Activated T-cell treated with anti-CD3 and anti-CD28 coated beads for 48 hours (primary cell): ENCODE measurements around the gene UBE2L6.

Experiments
- DNase-seq: peaks from one replicate; pipeline ENCODE4 v3.0.0-alpha.2; 2020; ENCODE audit warnings: low read depth

UBE2L6 gene

DNA sequence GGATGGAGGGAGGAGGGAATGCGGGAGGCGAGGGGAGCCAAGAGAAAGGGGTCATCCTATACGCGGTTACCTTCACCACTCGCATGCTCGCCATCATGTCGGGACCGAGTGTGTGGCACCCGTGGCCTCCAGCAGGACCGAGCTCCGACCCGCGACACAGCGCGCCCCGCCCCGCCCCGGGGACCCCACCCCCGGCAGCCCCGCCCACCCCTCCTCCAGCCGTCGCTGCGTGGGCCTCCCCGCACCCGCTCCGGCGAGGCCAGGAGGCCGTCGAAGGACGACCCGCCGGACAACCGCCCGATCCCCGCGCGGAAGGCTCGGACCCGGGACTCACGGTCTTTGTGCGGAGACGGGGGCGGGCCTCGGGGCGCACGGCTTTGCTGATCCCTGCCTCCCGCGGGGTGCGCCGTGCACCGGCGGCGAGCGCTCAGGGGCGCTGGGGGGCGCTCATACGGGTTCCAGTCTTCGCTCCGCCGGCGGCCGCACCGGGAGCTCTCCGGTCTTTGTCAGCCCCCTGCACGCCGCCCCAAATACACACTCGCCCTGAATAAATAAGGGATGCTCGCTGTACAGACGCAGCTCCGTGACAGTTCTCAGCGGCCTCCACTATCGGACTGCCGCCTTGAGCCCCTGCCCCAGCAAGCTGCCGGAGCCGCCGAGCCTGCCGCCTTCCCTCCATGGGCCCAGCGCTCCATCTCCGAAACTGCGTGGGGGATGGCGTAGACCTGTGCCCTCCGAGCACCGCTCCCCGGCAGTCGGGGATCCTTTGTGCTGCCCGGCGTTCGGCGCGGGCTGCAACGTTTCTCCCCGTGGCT is at the start of gene UBE2L6:
Gene UBE2L6 (minus strand): TSS at position 158 of the 815 bp plus-strand sequence. CDS start 61 bp downstream, at position 97.
- DNase-seq, result peak; percentile 86

DNA sequence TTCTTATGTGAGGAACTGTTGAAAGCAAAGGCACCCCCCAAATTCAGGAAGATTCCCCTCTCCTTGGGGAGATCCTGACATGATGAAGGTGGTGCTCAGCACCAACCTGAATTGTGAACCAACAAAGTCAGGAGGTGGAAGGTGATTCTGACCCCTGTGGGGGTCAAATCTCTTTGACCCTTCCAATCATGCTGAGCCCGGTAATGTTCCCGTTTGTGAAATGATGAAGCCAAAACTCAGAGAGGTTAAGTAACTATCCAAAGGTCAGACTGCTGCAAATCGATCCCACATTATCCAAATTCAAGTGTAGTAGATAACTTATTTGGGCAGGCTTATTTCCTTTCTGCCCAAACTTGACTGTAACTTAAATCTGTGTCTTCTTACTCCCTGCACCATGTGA is 49.1 kb upstream of the UBE2L6 start:
- DNase-seq, result no peak

DNA sequence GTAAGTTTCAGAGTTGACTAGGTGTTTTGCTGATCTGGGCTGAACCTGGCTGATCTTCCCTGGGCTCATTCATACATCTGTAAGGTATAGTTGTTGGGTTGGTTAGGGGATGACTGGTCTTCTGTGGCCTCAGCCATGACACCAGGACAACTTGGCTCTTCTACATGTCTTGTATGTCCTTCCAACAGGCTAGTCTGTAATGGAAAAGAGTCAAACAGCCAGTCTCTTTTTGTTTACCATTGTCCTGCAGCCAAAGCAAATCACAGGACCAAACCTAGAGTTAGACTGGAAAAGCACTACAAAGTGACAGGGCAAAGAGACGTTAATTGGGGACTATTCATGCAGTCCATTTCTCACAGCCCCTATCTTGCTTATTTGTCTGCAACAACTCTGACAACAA is 47.8 kb upstream of the UBE2L6 start:
- no peak for DNase-seq

DNA sequence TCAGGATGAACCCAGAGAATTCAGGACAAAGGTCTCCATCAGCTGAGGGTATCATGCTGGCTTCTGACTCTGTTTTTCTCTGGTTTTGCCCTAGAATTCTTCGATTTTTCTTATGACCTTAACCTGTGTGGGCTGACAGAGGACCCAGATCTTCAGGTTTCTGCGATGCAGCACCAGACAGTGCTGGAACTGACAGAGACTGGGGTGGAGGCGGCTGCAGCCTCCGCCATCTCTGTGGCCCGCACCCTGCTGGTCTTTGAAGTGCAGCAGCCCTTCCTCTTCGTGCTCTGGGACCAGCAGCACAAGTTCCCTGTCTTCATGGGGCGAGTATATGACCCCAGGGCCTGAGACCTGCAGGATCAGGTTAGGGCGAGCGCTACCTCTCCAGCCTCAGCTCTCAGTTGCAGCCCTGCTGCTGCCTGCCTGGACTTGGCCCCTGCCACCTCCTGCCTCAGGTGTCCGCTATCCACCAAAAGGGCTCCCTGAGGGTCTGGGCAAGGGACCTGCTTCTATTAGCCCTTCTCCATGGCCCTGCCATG is 46.8 kb upstream of the UBE2L6 start:
- DNase-seq, result no peak

DNA sequence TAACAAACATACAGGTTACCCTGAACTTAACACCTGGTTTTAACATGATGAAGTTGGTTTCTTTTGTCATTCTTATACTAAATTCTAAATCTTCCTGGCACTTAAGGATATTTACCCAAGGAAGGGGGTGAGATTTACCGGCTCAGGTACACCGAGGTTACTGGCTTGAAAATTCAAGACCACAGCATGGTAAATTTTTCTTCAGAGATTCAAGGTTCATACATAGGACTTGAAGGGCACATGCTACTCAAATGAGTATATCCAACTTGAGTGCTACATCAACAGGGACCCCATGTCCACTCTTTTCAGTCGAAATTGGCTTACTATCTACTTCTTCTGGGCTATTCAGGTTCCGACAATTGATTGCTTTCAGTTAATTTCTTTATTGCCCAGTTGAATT is 42.7 kb upstream of the UBE2L6 start:
- no peak for DNase-seq

DNA sequence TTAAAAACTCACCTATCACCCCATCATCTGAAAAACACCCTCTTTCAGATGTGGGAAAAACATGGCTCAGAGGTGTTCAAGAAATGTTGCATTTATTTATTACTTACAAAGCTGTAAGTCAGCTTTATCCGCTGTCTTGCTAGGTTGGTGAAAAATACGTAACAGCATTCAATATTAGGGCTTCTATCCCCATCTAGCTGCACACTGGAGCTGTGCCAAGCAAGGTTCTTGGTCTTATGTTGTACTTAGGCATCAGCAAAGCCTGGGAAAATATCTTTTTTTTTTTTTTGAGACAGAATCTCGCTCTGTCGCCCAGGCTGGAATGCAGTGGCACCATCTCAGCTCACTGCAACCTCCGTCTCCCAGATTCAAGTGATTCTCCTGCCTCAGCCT is 37.6 kb upstream of the UBE2L6 start:
- DNase-seq, result no peak

DNA sequence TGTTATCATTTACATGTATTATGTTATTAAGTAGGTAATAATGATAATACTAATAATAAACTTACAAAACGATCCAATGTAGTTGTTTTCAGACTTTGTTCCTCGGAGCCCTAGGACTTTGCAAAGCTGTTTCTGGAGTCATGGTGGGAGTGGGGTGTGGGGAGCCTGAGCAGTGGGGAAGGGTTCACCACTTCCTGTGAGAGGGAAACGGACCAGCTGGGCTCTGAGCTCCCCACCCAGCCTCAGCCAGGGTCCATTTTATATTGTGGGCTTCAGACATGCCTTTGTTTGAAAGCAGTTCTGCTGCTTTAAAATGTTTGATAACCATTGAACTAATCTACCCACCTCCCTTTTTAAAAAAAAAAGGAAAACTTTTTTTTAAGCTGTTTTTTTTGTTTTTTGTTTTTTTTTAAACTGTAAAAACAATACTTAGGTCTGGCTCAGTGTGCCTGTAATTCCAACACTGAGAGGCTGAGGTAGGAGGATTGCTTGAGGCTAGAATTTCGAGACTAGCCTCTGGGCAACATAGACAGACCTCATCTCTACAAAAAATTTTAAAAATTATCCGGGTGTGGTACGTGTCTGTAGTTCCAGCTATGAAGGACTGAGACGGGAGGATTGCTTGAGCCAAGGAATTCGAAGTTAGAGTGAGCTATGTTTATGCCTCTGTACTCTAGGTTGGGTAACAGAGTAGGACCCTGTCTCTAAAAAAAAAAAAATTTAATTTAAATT is 37.0 kb upstream of the UBE2L6 start:
- DNase-seq, result no peak

DNA sequence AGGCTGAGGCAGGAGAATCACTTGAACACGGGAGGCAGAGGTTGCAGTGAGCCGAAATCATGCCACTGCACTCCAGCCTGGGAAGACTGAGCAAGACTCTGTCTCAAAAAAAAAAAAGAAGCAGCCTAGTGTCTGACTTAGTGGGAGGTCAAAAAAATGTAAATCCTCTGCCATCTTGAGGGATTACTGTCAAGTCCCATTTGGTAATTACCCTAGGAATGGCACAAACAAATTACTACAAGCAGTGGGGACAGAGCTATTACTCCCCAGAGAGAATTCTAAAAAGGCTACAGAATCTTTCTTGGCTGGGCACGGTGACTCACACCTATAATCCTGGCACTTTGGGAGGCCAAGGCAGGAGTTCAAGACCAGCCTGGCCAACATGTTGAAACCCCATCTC is 33.8 kb upstream of the UBE2L6 start:
- DNase-seq, result no peak

DNA sequence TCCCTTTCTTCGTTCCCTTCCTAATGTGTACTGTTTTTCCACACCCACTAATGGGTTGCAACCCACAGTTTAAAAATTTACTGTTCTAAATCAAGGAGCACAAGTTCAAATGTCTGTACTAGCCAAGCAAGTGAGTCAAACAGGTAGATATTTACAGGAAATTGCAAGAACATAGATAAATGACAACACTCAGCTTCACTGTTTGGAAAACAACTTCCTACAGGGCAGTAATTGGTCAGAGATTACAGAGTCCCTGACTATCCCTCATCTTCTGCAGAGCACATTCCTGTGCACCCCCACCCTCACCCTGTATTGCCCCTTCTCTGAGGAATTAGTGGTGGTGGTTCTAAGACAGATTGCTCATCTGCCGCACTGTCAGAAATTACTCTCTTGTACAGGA is 31.9 kb upstream of the UBE2L6 start:
- no peak for DNase-seq

DNA sequence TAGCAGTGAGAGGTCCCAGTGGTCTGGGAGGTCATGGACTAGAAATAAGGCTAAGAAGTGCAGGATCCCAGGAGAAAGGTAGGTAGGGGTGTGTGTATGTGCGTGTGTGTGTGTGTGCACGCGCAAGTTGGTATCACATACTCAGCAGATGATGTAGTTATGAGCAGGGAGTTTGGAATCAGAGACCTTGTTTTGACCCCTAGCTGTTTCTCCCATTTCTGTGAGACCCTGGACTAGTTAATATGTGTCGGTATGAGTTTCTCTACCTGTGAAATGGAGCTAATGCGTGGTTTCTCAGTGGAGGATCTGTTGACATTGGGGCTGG is 31.3 kb upstream of the UBE2L6 start:
- no peak for DNase-seq

DNA sequence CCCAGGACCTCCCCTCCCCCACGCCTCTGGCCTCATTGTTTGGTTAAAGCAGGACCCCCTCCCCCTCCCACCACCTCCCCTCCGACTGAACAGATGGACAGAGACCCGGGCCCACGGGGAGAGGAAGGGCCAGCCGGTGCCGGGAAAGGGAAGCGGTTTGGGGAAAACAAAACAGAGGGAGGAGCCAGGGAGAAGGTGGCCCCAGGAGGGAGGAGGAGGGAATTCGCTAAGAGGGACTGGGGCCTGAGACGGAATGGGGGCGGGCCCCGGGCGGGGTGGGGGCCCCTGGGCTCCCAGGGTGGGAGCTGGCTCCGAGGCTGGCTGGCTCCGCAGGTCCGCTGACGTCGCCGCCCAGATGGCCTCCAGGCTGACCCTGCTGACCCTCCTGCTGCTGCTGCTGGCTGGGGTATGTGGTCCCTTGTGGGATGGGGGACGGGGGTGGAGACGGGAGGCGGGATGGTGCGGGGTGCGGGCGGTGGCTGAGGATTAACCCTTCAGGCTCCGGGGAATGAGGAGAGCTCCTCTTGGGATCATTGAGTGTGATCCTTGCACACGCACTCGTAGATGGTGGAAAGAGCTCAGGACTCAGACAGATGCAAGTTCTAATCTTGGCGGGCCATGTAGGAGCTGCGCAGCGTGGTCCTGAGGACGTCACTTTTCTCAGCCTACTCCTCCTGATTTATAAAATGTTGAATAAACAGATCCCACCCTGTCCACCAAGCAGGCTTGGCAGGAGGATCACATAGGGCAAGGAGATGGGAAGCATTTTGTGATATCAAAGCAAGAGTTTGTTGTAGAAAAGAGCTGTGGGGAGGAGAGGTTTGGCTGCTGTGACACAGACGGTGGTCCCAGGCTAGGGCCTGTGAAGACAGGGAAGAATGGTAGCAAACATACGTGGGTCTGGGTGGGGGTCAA is 30.7 kb upstream of the UBE2L6 start:
- no peak for DNase-seq

DNA sequence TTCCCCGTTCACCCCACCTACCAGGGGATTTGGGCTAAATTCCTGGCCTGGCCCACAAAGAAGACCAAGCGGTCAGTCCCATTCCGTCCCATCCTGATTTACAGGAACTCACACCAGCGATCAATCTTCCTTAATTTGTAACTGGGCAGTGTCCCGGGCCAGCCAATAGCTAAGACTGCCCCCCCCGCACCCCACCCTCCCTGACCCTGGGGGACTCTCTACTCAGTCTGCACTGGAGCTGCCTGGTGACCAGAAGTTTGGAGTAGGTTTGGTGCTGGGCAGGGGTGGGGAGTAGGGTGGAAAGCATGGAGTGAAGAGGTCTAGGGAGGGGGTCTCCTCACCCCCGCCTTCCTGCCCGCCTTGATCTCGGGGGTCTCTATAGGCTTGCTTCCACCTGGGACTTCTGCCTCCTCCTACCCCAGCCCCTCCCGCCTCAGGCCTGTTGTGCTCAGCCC is 30.0 kb upstream of the UBE2L6 start, which contains the start of gene SERPING1:
Gene SERPING1 (plus strand): TSS at position 225 of the 455 bp plus-strand sequence. CDS start 586 bp downstream, outside the sequence.
- no peak for DNase-seq

DNA sequence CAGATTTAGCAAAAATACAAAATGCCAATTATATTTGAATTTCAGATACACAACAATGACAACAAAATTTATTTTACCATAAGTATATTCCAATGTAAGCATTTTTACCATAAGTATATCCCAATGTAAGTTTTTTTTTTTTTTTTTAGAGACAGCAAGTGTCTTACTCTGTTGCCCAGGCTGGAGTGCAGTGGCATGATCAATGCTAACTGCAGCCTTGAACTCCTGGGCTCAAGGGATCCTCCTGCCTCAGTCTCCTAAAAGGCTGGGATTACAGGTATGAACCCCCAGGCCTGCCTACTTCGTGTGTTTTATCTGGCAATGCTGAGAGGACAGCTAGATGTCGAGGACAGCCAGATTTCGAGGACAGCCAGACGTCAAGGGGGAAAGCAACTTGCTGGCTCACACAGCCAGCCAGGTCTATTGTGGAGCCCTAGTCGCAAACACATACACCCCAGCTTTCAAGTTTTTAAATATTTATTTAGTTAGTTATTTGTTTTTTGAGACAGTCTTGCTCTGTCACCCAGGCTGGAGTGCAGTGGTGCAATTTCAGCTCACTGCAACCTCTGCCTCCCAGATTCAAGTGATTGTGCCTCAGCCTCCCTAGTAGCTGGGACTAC is 28.9 kb upstream of the UBE2L6 start:
- no peak for DNase-seq

DNA sequence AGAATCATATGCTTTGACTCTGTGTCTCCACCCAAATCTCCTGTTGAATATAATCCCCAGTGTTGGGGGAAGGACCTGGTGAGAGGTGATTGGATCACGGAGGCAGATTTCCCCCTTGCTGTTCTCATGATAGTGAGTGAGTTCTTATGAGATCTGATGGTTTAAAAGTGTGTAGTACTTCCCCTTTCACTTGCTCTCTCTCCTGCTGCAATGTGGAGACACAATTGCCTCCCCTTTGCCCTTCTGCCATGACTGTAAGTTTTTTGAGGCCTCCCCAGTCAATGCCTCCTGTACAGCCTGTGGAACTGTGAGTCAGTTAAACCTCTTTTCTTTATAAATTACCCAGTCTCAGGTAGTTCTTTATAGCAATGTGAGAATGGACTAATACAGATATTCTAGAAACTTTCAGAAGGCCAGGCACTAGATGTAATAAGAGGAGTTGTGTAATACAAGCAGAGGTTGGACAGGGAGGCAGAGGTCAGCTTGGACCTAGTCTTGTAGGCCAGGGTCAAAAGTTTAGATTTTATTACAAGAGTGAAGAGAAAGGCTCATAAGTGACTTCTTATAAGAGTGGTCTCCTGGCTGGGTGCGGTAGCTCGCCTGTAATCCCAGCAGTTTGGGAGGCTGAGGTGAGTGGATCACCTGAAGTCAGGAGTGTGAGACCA is 20.7 kb upstream of the UBE2L6 start:
- no peak for DNase-seq

DNA sequence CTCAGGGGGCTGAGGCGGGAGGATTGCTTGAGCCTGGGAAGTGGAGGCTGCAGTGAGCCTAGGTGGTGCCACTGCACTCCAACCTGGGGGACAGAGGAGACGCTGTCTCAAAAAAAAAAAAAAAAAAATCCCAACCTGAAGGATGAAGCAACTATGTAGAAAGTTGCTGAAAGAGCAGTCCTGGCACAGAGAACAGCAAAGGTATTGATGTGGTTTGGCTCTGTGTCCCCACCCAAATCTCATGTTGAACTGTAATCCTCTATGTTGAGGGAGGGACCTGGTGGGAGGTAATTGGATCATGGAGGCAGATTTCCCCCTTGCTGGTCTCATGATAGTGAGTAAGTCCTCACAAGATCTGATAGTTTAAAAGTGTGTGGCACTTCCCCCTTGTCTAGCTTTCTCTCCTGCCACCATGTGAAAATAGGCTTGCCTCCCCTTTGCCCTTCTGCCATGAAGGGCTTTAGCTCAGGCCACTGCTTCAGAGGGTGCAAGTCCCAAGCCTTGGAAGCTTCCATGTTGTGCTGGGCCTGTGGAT is 19.3 kb upstream of the UBE2L6 start:
- no peak for DNase-seq

DNA sequence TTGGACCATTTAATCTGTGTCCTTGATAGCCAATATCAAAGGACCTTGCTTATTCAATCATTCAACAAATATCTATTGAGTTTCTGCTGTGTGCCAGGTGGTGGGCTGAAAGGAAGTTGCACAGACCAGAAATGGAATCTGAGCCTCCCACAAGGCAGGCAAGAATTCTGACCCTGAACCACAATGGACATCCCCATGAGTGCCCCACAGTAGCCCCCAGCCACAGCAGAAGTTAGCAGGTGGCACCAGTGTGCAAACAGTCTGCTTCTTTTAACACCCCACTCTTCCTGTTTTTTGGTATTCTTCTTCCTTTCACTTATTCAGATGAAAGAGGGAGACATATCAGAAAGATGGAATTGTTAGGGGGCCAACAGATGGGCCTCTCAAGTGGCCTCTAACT is 17.8 kb upstream of the UBE2L6 start:
- no peak for DNase-seq

DNA sequence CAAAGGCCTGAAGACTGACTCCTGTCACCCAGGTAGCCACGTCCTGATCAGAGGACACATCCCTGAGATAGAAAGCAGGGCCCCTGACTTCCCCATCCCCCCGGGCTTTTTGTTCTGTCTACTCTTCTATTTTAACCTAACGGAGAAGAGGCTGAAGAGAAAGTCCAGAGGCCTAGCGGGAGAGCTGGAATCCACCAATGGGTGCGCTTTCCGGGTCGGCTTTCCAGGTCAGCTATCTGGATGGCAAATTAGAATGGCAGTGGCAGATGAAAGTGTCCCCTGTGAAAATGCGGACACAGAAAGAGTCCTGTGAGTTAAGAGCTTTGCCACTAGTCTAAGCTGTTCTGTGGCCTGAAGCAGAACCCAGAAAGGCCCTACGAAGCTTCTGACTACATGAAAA is 16.9 kb upstream of the UBE2L6 start:
- DNase-seq, result no peak

DNA sequence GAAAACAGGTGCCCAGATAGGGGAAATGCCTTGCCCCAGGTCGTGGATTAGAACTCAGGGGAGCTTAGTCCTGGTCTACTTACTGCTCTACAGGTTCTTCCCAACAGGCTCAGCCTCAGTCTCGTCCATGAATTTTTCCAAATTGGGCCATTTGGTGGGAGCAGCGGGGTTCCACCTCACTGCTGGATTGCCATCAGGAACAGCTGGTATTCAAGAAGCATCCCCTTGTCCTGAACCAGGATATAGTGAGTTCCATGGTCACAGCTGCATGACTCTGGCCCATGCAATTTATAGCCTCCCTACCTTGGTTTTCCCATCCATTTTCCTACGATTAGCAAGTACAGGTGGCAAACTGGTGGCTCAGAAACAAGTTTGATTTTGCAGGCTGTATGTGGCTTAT is 6.6 kb upstream of the UBE2L6 start:
- DNase-seq, result no peak

DNA sequence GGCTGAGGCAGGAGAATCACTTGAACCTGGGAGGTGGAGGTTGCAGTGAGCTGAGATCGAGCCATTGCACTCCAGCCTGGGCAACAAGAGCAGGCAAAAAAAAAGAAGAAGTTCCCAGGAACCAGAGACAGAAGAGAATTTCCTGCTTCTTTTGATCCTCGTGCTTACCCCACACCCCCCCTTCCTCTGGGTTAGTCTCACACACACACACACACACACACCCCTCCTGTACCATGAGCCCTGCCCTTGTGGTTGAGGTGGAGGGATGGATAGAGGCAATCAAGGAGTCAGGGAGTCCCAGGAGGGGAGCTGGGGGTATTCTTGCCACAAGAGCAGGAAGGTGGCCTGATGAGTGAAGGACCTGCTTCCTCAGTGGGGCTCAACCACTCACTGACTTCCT is 4.1 kb upstream of the UBE2L6 start:
- DNase-seq, result no peak

DNA sequence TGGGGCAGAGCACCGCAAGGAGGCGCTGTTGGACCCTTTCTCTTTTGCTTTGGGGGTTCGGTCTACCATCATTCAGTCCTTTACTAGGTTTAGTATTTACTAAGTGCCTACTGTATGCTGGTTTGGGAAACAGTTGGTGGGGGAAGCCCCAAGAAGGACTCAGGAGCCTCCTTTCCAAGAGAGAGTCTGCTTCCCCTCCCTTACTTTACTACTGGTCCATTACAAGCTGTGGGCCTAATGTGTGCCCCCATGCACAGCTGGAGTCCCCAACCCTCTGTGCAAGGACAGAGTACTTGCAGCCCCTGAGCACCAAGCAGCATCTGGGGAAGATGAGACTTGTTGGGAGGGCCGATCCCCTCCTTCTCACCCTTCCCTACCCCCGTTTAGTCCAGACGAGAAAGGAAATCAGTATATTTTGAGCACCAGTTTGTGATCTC is 876 bp upstream of the UBE2L6 start:
- DNase-seq, result no peak
